Measurements from ENCODE around the gene ACVRL1. TPM values are rescaled to one million over a fixed set of nuclear protein-coding genes. Genes with fewer than 3 reads are reported as not detected.
A peak's percentile ranks its signal among the peaks of the same experiment; 100 is the strongest.

ACVRL1 gene
- total RNA-seq, 2 experiments from 2014 or later, result not detected

DNA sequence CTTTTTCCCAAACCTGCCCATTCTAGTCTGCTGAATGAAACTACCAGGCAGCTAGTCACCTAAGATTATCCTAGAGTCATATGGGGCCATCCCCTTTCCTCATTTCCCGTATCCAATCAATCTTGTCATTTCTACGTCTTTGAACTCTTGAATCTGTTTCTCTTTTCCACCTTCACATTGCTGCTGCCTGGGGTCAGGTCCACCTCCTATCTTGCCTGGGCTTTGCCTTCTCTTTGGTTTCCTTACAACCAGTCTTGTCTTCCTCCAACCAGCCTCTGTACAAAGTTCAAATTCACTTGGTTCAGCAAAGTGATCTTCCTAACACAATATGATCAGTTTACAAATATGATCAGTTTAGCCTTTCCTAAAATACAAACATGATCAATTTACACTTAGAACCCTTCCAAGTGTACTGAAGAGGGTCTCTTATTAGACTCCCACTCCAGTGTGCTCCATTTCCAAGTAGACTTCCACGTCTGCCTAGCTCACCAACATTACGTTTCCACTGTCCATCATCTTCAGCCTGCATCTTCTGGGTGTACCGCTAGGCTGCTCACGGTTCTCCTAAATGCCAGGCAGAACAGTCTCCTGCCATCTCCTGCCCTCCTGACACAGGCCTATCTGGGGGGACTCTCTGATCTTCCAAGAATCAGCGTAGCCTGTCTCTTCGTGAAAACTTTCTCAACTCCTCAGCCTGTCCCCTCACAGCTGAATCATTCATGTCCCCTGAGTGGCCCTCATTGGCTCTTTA lies 40.1 kb downstream of the ACVRL1 start:
- H3K4me1 ChIP-seq (ENCODE audit: insufficient read depth, low read length), result peaks cover 11% of the 10 kb centered on the region
- peaks cover 0 to 2% of the 10 kb centered on the region in 2 experiments for H3K27me3 ChIP-seq (ENCODE audit: control insufficient read depth in 1 of 2, insufficient read depth in 2 of 2, low read length in 2 of 2)
- Mint-ChIP-seq H3K9me3 (no peaks in the 10 kb centered on the region), H3K27me3 (no peaks in the 10 kb centered on the region), H3K36me3 (ENCODE audit: low read depth) (peaks cover 5% of the 10 kb centered on the region), H3K4me3 (no peak overlapping the region), H3K27ac (no peak overlapping the region), H3K4me1 (ENCODE audit: low read depth) (peaks cover 12% of the 10 kb centered on the region)
- DNase-seq (no peak), ATAC-seq (ENCODE audit: poor library complexity) (no peak)
- no peak overlapping the region for H3K27ac ChIP-seq (ENCODE audit: low read depth in 1 of 2, low read length in 2 of 2)
- TF ChIP-seq, protein P1, sequence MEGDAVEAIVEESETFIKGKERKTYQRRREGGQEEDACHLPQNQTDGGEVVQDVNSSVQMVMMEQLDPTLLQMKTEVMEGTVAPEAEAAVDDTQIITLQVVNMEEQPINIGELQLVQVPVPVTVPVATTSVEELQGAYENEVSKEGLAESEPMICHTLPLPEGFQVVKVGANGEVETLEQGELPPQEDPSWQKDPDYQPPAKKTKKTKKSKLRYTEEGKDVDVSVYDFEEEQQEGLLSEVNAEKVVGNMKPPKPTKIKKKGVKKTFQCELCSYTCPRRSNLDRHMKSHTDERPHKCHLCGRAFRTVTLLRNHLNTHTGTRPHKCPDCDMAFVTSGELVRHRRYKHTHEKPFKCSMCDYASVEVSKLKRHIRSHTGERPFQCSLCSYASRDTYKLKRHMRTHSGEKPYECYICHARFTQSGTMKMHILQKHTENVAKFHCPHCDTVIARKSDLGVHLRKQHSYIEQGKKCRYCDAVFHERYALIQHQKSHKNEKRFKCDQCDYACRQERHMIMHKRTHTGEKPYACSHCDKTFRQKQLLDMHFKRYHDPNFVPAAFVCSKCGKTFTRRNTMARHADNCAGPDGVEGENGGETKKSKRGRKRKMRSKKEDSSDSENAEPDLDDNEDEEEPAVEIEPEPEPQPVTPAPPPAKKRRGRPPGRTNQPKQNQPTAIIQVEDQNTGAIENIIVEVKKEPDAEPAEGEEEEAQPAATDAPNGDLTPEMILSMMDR (IDR thresholded peaks at IDR 0.05), result no peak
- no peak overlapping the region for H3K4me3 ChIP-seq (ENCODE audit: low read length)
- CTCF ChIA-PET, result no interaction called here
- intact Hi-C loops (cut with DNase I, micrococcal nuclease), result no loop called here
- peaks cover 5 to 9% of the 10 kb centered on the region in 2 experiments for H3K9me3 ChIP-seq (ENCODE audit: control insufficient read depth in 1 of 2, insufficient read depth in 1 of 2, low read length in 2 of 2)
- POLR2A ChIA-PET, result no interaction called here
- no peaks in the 10 kb centered on the region for H3K36me3 ChIP-seq (ENCODE audit: insufficient read depth, low read length)

DNA sequence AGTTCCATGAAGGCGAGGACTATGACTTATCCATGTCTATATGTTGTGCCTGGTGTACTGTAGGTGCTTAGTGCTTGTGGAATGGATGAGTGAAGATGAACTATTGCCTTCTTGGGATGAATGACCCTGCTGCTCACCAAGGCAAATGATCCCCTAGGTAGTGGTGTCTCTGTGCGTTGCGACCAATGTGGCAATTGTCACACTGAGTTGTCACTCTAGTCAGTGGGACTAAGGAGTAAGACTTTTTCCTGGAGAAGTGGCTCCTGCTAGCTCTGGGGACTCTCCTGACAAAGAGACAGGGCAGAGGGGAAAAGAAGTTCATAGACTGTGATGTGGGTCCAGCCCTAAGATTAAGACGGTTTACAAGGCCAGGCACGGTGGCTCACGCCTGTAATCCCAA lies 40.8 kb downstream of the ACVRL1 start:
- ATAC-seq (ENCODE audit: poor library complexity) (no peak), DNase-seq (no peak)
- peaks cover 5 to 9% of the 10 kb centered on the region in 2 experiments for H3K9me3 ChIP-seq (ENCODE audit: control insufficient read depth in 1 of 2, insufficient read depth in 1 of 2, low read length in 2 of 2)
- H3K27me3 Mint-ChIP-seq, result no peaks in the 10 kb centered on the region
- H3K36me3 ChIP-seq (ENCODE audit: insufficient read depth, low read length), result no peaks in the 10 kb centered on the region
- H3K27ac Mint-ChIP-seq, result no peak overlapping the region
- H3K4me1 Mint-ChIP-seq (ENCODE audit: low read depth), result peaks cover 18% of the 10 kb centered on the region
- peak overlapping the region; percentile 21 for H3K4me3 Mint-ChIP-seq
- TF ChIP-seq, protein P1 (IDR thresholded peaks at IDR 0.05), result no peak
- ChIA-PET POLR2A (no interaction called here), CTCF (no interaction called here)
- H3K27ac ChIP-seq (ENCODE audit: low read depth in 1 of 2, low read length in 2 of 2), result no peak overlapping the region
- no peaks in the 10 kb centered on the region for H3K9me3 Mint-ChIP-seq
- H3K4me1 ChIP-seq (ENCODE audit: insufficient read depth, low read length), result peaks cover 17% of the 10 kb centered on the region
- intact Hi-C loops (cut with DNase I, micrococcal nuclease), result no loop called here
- no peak overlapping the region for H3K4me3 ChIP-seq (ENCODE audit: low read length)
- peaks cover 0 to 2% of the 10 kb centered on the region in 2 experiments for H3K27me3 ChIP-seq (ENCODE audit: control insufficient read depth in 1 of 2, insufficient read depth in 2 of 2, low read length in 2 of 2)
- H3K36me3 Mint-ChIP-seq (ENCODE audit: low read depth), result peaks cover 5% of the 10 kb centered on the region

DNA sequence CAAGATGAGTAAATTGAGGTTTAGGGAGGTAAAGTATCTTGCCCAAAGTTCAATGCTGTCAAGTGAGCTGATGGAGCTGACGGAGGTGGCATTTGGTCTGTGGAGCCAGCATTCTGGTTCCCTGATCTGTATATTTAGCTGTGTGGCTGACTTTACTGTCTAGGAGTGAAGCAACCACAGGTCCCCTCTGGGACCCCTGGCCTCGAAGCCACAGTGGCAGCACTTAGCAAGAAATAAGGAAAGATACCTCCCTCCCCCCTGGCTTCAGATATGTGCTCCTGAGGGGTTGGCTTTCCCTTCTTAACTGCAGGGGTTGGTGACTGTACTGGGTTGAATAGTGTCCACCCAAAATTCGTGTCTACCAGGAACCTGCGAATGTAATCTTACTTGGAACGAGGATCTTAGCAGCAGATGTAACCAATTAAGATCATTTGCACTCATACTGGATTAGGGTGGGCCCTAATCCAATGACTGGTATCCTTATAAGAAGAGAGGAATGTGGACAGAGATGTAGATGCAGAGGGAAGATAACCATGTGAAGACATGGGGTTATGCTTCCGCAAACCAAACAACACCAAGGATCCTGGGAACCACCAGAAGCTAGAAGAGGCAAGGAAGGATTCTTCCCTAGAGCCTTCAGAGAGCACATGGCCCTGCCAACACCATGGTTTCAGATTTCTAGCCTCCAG lies 42.2 kb downstream of the ACVRL1 start:
- Histone ChIP-seq H3K36me3 (ENCODE audit: insufficient read depth, low read length) (no peaks in the 10 kb centered on the region), H3K4me1 (ENCODE audit: insufficient read depth, low read length) (peaks cover 24% of the 10 kb centered on the region), H3K9me3 (ENCODE audit: control insufficient read depth in 1 of 2, insufficient read depth in 1 of 2, low read length in 2 of 2) (peaks cover 0 to 6% of the 10 kb centered on the region in 2 experiments), H3K27ac (ENCODE audit: low read depth in 1 of 2, low read length in 2 of 2) (no peak overlapping the region), H3K27me3 (ENCODE audit: control insufficient read depth in 1 of 2, insufficient read depth in 2 of 2, low read length in 2 of 2) (peaks cover 0 to 2% of the 10 kb centered on the region in 2 experiments), H3K4me3 (ENCODE audit: low read length) (no peak overlapping the region)
- intact Hi-C loops (cut with DNase I, micrococcal nuclease), result loop anchor here in 1 of 2 experiments (2.0 to 5.0 kb wide), 4 partner anchors 73 to 1667 kb away; partner anchors contain the start of genes LIMA1 and SCN8A
- peaks cover 33% of the 10 kb centered on the region for H3K4me1 Mint-ChIP-seq (ENCODE audit: low read depth)
- DNase-seq (no peak), ATAC-seq (ENCODE audit: poor library complexity) (no peak)
- H3K4me3 Mint-ChIP-seq, result peak overlapping the region; percentile 49
- peaks cover 5% of the 10 kb centered on the region for H3K36me3 Mint-ChIP-seq (ENCODE audit: low read depth)
- H3K27me3 Mint-ChIP-seq, result no peaks in the 10 kb centered on the region
- TF ChIP-seq, protein P1 (IDR thresholded peaks at IDR 0.05), result no peak
- peak overlapping the region; percentile 1 for H3K27ac Mint-ChIP-seq
- CTCF ChIA-PET, result interaction anchor here (1.1 to 2.4 kb wide), 4 partner anchors 21 to 76 kb away, joined by 3 to 11 read pairs (median 4); no protein-coding TSS in a partner anchor
- no peaks in the 10 kb centered on the region for H3K9me3 Mint-ChIP-seq
- POLR2A ChIA-PET, result interaction anchor here (1.2 to 1.7 kb wide), 3 partner anchors 26 to 129 kb away, joined by 4 to 5 read pairs (median 5); partner anchors contain the start of gene TAMALIN

Data from CD4-positive, alpha-beta T cell (primary cell).